GM21619 (cell line): ENCODE results near the gene SLC6A6.

Experiments used
- ATAC-seq: cut with Tn5 transposase; IDR thresholded peaks from one replicate; pipeline ENCODE4 v1.9.1; 2021; ENCODE audit not compliant: unreplicated experiment

Gene SLC6A6

GRCh38 chr3:14518432-14518802 lies 116.0 kb downstream of the SLC6A6 start:
- ATAC-seq = no peak

- no peak for ATAC-seq
These were observed 116.5 kb downstream of the SLC6A6 start for GRCh38 chr3:14518893-14519292.

GRCh38 chr3:14519406-14519805 lies 117.0 kb downstream of the SLC6A6 start:
- no peak for ATAC-seq

GRCh38 chr3:14520149-14520548 lies 117.7 kb downstream of the SLC6A6 start:
- ATAC-seq = no peak

- ATAC-seq = no peak
These were observed 118.6 kb downstream of the SLC6A6 start for GRCh38 chr3:14520967-14521366.

- ATAC-seq = no peak
These were observed 119.2 kb downstream of the SLC6A6 start for GRCh38 chr3:14521611-14522010.

GRCh38 chr3:14522129-14522691 lies 119.8 kb downstream of the SLC6A6 start:
- ATAC-seq = no peak

- ATAC-seq = no peak
These were observed 120.4 kb downstream of the SLC6A6 start for GRCh38 chr3:14522768-14523167.

- ATAC-seq = no peak
These were observed 121.4 kb downstream of the SLC6A6 start for GRCh38 chr3:14523792-14524191.

- ATAC-seq = no peak
These were observed 121.9 kb downstream of the SLC6A6 start for GRCh38 chr3:14524311-14524711.

- no peak for ATAC-seq
These were observed 122.7 kb downstream of the SLC6A6 start for GRCh38 chr3:14524920-14525660.

- ATAC-seq = no peak
These were observed 123.6 kb downstream of the SLC6A6 start for GRCh38 chr3:14525685-14526631.

- ATAC-seq = no peak
These were observed 125.7 kb downstream of the SLC6A6 start for GRCh38 chr3:14528081-14528480.

GRCh38 chr3:14531856-14532395 lies 129.5 kb downstream of the SLC6A6 start:
- ATAC-seq = no peak

- ATAC-seq = no peak
These were observed 130.5 kb downstream of the SLC6A6 start for GRCh38 chr3:14532691-14533456.

- ATAC-seq = no peak
These were observed 131.1 kb downstream of the SLC6A6 start for GRCh38 chr3:14533457-14533958.

GRCh38 chr3:14534516-14535191 lies 132.2 kb downstream of the SLC6A6 start:
- no peak for ATAC-seq

- no peak for ATAC-seq
These were observed 133.2 kb downstream of the SLC6A6 start for GRCh38 chr3:14535616-14536015.

- no peak for ATAC-seq
These were observed 133.8 kb downstream of the SLC6A6 start for GRCh38 chr3:14536055-14536815.
